PFSK-1 (cell line): Measurements from ENCODE around the gene ELMO1.

ENCODE experiments used
- POLR2AphosphoS5 ChIP-seq: IDR thresholded peaks from 2 replicates; pipeline ENCODE4 v1.6.1; 2012; ENCODE audit warnings: low read depth, mild to moderate bottlenecking, control low read depth, low read length, moderate library complexity
- TAF1 ChIP-seq: IDR thresholded peaks from 2 replicates; pipeline ENCODE4 v1.6.1; 2012; ENCODE audit warnings: low read length, control low read depth, borderline replicate concordance; ENCODE audit not compliant: insufficient read depth
- TF ChIP-seq, protein P1 (sequence below), 2 experiments: IDR thresholded peaks; 2 replicates each; pipeline versions ENCODE4 v1.6.1 to v1.8.0; 2011 to 2012; ENCODE audit warnings: low read depth in 2 of 2, low read length in 2 of 2, control low read depth in 1 of 2, inconsistent platforms in 1 of 2, mild to moderate bottlenecking in 1 of 2, moderate library complexity in 1 of 2; ENCODE audit not compliant: insufficient read depth in 1 of 2

DNA sequence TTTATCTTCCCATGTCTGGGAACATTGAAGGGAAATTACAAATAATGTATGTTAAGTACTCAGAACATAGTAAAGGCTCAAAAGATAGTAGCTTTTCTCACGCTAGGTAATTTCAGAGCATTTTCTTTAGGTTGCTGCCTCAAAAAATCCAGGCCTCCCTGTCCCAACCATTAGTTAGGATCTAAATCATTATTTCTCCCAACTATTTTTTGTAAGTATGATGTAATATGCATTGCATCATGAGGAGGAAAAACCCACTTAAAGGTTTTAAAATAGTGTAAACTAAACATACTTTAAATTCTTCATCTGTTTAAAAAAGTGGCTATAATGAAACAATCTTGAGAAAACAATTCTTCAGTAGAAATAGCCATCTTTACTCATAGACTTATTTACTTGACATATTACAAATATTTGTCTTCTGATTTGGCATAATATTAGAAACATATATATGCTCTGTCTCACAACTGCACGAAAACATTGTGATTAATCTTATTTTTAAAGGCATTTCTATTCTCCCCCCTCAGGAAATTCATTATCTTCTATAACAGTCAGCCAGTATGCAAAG is 329.3 kb downstream of the ELMO1 start:
- TF ChIP-seq POLR2AphosphoS5 (no peak), TAF1 (no peak)
- TF ChIP-seq, protein P1, sequence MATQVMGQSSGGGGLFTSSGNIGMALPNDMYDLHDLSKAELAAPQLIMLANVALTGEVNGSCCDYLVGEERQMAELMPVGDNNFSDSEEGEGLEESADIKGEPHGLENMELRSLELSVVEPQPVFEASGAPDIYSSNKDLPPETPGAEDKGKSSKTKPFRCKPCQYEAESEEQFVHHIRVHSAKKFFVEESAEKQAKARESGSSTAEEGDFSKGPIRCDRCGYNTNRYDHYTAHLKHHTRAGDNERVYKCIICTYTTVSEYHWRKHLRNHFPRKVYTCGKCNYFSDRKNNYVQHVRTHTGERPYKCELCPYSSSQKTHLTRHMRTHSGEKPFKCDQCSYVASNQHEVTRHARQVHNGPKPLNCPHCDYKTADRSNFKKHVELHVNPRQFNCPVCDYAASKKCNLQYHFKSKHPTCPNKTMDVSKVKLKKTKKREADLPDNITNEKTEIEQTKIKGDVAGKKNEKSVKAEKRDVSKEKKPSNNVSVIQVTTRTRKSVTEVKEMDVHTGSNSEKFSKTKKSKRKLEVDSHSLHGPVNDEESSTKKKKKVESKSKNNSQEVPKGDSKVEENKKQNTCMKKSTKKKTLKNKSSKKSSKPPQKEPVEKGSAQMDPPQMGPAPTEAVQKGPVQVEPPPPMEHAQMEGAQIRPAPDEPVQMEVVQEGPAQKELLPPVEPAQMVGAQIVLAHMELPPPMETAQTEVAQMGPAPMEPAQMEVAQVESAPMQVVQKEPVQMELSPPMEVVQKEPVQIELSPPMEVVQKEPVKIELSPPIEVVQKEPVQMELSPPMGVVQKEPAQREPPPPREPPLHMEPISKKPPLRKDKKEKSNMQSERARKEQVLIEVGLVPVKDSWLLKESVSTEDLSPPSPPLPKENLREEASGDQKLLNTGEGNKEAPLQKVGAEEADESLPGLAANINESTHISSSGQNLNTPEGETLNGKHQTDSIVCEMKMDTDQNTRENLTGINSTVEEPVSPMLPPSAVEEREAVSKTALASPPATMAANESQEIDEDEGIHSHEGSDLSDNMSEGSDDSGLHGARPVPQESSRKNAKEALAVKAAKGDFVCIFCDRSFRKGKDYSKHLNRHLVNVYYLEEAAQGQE (IDR thresholded peaks at IDR 0.05; ENCODE audit: insufficient read depth in 1 of 2, low read depth in 2 of 2, low read length in 2 of 2): no peak
